ENCODE data around the gene LPAR1. TPM values are rescaled to one million over a fixed set of nuclear protein-coding genes. Genes with fewer than 3 reads are reported as not detected.

The LPAR1 gene
- total and polyA plus RNA-seq, 2 of the 8 experiments (the other 6 are each of a cell fraction or from before 2014, with no cell fraction given), result 3.4 to 5.1 TPM

DNA sequence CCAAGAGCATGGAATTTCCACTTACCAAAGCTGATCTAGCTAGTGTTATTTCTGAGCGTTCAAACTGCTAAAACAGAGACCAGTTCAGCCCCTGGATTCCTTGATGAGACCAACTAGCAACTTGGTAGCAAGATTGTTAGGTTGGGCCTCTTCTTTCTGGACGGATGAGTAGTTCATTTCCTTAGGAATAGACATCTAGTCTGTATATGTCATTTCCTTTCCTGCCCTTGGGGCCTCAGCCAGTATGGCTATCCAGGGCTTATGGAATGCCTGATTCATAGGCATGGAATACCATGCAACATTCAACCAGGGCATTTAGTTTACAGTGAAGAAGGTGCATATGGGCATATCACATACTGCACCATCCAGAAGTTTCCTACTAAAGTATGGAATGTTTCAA is 14.5 kb upstream of the LPAR1 start (continued):
- no peak for TF ChIP-seq BRCA1 (IDR thresholded peaks at IDR 0.05; ENCODE audit: low read depth, low read length)
- TF ChIP-seq NANOG (IDR thresholded peaks at IDR 0.05; ENCODE audit: insufficient read depth, low read depth, low read length, poor library complexity, severe bottlenecking), result no peak
- no peak for TF ChIP-seq BACH1 (IDR thresholded peaks at IDR 0.05; ENCODE audit: low read length)
- no peak for TF ChIP-seq KDM5A (IDR thresholded peaks at IDR 0.05; ENCODE audit: low read length)
- no peak for TF ChIP-seq TEAD4 (IDR thresholded peaks at IDR 0.05; ENCODE audit: low read depth, low read length)
- TF ChIP-seq CTBP2 (IDR thresholded peaks at IDR 0.05; ENCODE audit: borderline replicate concordance, insufficient read depth, insufficient read length, low read length), result no peak
- no peak for TF ChIP-seq ATF2 (IDR thresholded peaks at IDR 0.05; ENCODE audit: low read length)
- TF ChIP-seq SRF (IDR thresholded peaks at IDR 0.05; ENCODE audit: low read depth, low read length), result no peak
- TF ChIP-seq EP300 (IDR thresholded peaks at IDR 0.05; ENCODE audit: borderline replicate concordance in 1 of 2, low read depth in 2 of 2, low read length in 2 of 2), result no peak
- no peak for TF ChIP-seq POLR2A (IDR thresholded peaks at IDR 0.05; ENCODE audit: control extremely low read depth in 1 of 2, low read depth in 2 of 2, low read length in 2 of 2)
- TF ChIP-seq SP4 (IDR thresholded peaks at IDR 0.05; ENCODE audit: low read length), result no peak
- TF ChIP-seq, protein P1, sequence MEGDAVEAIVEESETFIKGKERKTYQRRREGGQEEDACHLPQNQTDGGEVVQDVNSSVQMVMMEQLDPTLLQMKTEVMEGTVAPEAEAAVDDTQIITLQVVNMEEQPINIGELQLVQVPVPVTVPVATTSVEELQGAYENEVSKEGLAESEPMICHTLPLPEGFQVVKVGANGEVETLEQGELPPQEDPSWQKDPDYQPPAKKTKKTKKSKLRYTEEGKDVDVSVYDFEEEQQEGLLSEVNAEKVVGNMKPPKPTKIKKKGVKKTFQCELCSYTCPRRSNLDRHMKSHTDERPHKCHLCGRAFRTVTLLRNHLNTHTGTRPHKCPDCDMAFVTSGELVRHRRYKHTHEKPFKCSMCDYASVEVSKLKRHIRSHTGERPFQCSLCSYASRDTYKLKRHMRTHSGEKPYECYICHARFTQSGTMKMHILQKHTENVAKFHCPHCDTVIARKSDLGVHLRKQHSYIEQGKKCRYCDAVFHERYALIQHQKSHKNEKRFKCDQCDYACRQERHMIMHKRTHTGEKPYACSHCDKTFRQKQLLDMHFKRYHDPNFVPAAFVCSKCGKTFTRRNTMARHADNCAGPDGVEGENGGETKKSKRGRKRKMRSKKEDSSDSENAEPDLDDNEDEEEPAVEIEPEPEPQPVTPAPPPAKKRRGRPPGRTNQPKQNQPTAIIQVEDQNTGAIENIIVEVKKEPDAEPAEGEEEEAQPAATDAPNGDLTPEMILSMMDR (IDR thresholded peaks at IDR 0.05; ENCODE audit: control extremely low read depth in 1 of 3, insufficient read depth in 1 of 3, low read depth in 1 of 3, low read length in 3 of 3), result no peak
- no peak for TF ChIP-seq RFX5 (IDR thresholded peaks at IDR 0.05; ENCODE audit: borderline replicate concordance, low read depth, low read length)
